ENCODE results near the gene ZNF398.
"Not testable (repeated sequence)": the region's sequence is repeated elsewhere in the genome, so short reads cannot be mapped to it uniquely, and the experiment has no call there.

The ZNF398 gene

DNA sequence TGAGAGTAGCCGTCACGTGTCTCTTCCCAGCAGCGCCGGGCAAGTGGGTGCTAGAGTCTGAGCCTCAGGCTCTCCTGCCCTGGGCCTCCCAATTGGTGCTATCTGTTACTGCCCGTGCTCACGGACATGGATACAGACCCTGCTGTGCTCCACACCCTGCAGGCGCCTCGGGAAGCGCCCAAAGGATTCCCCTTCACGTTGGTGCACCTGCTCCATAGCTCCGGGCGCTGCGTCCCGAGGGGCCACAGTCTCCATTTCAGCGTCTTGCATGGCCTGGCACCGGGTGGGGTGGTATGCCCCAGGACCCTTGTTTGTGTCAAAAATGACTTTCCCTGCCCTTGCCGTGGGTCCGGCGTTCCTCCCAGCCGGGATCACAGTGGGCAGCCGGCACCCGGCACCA, 78.4 kb downstream of the ZNF398 start:
- DNase-seq (ENCODE audit: low read depth in 3 of 3), result no peak

DNA sequence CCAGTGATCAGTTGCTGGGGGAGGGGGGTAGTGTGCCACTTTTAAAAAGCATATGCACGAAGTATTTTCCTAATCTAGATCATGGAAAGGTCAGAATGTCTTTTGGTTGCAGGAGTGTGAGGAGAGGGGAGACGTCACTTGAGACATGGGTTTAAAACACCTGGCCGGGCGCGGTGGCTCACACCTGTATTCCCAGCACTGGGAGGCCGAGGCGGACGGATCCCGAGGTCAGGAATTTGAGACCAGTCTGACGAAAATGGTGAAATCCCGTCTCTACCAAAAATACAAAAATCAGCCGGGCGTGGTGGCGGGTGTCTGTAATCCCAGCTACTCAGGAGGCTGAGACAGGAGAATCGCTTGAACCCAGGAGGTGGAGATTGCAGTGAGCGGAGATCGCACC, 79.1 kb downstream of the ZNF398 start:
- not testable (repeated sequence) for DNase-seq (ENCODE audit: low read depth in 3 of 3)

DNA sequence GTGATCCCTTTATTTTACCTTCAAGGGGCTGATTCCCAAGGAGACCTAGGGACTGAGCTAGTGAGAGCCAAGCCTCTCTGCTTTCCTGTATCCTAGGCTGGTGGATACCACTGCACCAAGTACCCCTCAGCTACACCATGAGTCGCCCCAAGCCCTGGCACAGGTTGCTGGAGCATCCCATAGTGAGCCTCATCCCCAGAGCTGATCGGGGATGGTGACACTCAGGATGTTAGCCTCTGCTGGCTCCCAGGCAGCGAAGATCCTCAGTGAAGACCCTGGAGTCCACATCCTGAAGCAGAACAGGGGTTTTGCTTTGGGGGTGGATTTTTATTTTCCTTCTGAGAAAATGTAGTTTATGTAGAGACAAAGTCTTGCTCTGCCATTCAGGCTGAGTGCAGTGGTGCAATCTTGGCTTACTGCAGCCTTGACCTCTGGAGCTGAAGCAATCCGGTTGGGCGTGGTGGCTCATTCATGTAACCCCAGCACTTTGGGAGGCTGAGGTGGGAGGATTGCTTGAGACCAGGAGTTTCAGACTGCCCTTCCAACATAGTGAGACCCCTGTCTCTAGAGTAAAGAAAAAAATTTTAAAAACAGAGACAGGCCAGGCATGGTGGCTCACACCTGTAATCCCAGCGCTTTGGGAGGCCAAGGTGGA, 79.7 kb downstream of the ZNF398 start:
- DNase-seq (ENCODE audit: low read depth in 3 of 3), result no peak

DNA sequence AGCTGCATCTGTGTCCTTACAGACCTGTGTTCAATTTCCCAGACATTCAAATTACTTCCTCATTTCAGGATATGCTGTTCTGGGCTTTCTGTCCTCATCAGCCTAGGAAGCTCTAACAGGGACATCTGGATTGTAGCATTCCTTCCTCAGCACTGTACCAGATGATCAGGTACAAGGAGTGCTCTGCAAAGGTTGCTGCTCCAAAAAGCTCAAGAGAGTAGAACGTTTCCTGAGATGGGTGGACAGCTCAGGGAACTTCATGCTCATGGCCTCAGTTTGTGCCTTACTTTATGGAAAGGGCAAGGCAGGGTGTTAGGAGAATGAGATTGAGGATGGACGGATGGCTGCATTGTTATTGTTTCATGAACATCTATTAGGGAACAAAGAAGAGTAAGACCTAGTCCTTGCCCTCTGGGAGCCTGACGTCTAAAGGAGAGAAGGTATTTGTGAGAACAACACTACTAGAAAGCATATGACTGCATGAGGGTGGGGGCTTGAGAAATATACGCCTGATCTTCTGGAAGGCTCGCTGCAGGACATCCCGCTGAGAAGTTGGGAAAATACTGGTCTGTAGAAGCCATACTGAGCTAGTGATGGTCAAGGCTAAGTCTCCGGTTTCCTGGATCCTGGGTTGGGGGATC, 81.7 kb downstream of the ZNF398 start:
- no peak for DNase-seq (ENCODE audit: low read depth in 3 of 3)

DNA sequence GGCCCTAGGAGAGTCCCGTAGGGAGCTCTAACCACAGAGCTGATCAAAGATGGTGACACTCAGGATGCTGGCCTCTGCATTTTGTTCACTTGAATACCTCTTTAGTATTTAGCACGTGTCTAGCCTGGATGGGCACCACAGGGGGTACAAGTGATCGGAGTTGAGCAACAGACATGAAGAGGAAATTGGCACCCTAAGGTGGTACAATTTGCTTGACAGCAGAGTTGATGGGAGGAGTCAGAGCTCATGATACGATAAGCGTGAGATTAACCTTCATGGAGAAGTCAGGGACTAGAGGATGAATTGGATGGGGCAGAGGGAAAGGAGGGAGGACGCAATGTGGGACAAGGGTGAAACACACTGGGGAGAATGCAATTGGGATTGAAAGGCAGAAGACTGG, 82.3 kb downstream of the ZNF398 start:
- DNase-seq (ENCODE audit: low read depth in 3 of 3), result no peak

DNA sequence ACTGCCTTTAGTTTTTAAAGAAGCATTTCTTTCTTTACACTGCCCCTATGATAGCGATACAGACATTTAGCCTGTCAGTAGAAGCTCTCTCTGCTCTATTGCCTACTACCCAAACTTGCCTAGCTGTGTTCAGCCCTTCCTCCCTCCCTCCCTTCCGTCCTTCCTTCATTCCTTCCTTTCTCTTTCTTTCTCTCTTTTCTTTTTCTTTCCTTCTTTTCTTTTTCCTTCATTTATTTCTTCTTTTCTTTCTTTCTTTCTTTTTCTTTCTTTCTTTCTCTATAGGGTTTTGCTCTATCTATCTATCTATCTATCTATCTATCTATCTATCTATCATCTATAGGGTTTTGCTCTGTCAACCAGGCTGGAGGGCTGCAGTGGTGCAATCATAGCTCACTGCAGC, 85.1 kb downstream of the ZNF398 start:
- no peak for DNase-seq (ENCODE audit: low read depth in 3 of 3)

Data from stimulated activated CD4-positive, alpha-beta T cell treated with anti-CD3 and anti-CD28 coated beads, TNF-alpha, amount 100 ng/mL, for 48 hours (primary cell).